ENCODE results near the gene MTA3. TPM values are rescaled to one million over a fixed set of nuclear protein-coding genes. Genes with fewer than 3 reads are reported as not detected.

The MTA3 gene
- total RNA-seq, 1 donor from 2014 or later, result 25.8 TPM

DNA sequence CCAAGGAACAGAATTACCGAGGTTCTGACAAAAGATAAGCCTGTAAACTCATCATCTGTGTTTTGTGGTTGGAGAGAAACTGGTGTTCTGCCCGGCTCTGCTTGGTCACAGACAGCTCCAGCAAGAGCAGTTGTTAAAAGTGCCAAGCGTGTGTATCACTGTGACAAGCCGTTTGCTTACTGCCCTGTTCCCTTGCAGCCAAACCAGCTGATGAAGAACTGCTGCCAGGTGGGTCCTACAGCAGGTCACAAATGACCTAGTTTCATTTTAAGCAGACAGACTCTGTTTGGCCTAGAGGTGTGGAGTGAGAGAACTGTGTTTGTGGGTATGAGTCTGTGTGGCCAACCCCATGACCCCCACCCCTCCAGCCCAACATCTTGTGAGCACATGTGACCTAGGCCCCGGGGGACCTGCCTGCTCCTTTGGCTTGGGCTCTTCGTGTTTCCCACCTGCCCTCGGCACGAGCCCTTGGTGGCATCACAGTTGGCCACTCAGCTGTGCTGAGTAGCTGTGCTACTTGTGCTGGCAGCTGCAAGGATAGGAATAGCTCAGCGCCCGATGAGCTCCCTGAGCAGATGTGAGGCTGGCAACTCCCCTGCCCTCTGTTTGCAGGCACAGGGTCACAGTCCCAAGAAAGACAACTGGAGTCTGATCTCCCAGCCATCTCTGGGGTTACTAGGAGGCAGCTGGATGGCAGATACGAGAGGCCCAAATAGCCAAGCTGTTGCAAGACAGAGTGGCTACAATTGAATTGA, 185.8 kb downstream of the MTA3 start:
- TF ChIP-seq CTCF (IDR thresholded peaks at IDR 0.05; ENCODE audit: insufficient read depth, low read length, poor library complexity, severe bottlenecking), result no peak
- no peak for DNase-seq (ENCODE audit: low read depth)
- Histone ChIP-seq H3K4me3 (ENCODE audit: low read depth, low read length) (no peak overlapping the region), H3K27me3 (ENCODE audit: control insufficient read depth, insufficient read depth, low read length) (no peaks in the 10 kb centered on the region), H3K36me3 (ENCODE audit: control insufficient read depth, insufficient read depth, low read length) (no peaks in the 10 kb centered on the region)

- TF ChIP-seq CTCF (IDR thresholded peaks at IDR 0.05; ENCODE audit: insufficient read depth, low read length, poor library complexity, severe bottlenecking), result no peak
These were observed 186.3 kb downstream of the MTA3 start for GRCh38 chr2:42754776-42755140.

GRCh38 chr2:42755191-42755880, 186.9 kb downstream of the MTA3 start:
- DNase-seq (ENCODE audit: low read depth), result no peak
- no peak for TF ChIP-seq CTCF (IDR thresholded peaks at IDR 0.05; ENCODE audit: insufficient read depth, low read length, poor library complexity, severe bottlenecking)
- Histone ChIP-seq H3K4me3 (ENCODE audit: low read depth, low read length) (no peak overlapping the region), H3K36me3 (ENCODE audit: control insufficient read depth, insufficient read depth, low read length) (no peaks in the 10 kb centered on the region), H3K27me3 (ENCODE audit: control insufficient read depth, insufficient read depth, low read length) (no peaks in the 10 kb centered on the region)

More at GRCh38 chr2:42754776-42755140, 186.3 kb downstream of the MTA3 start:
- Histone ChIP-seq H3K36me3 (ENCODE audit: control insufficient read depth, insufficient read depth, low read length) (no peaks in the 10 kb centered on the region), H3K27me3 (ENCODE audit: control insufficient read depth, insufficient read depth, low read length) (no peaks in the 10 kb centered on the region), H3K4me3 (ENCODE audit: low read depth, low read length) (no peak overlapping the region)
- DNase-seq (ENCODE audit: low read depth), result no peak

GRCh38 chr2:42756150-42756775, 187.8 kb downstream of the MTA3 start:
- Histone ChIP-seq H3K36me3 (ENCODE audit: control insufficient read depth, insufficient read depth, low read length) (no peaks in the 10 kb centered on the region), H3K4me3 (ENCODE audit: low read depth, low read length) (no peak overlapping the region), H3K27me3 (ENCODE audit: control insufficient read depth, insufficient read depth, low read length) (no peaks in the 10 kb centered on the region)
- no peak for DNase-seq (ENCODE audit: low read depth)
- no peak for TF ChIP-seq CTCF (IDR thresholded peaks at IDR 0.05; ENCODE audit: insufficient read depth, low read length, poor library complexity, severe bottlenecking)

DNA sequence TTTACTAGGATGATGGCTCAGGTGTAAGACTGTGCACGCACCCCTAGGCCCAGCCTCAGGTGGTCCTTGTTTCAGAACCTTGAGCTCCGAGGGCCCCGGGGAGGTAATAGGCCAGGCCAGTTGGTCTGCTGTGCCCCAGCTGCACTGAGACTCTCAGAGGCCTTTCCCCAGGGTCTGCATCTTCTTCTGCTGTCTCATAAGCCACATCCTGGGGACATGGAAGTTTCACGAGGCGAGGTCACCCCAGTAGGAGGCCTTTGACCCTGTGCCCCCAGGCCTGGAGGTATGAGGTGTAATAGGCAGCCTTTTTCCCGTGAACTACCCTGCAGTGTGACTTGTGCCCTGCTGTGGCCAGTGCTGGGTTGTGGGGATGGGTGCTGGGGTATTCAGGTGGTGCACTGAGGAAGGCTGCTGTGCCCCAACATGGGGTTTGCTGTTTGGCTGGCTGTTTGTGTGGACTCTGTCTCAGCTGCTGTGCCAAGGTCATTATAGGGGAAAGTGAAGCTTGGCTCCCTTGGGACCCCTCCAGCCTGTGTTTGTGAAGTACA, 188.6 kb downstream of the MTA3 start:
- Histone ChIP-seq H3K4me3 (ENCODE audit: low read depth, low read length) (no peak overlapping the region), H3K36me3 (ENCODE audit: control insufficient read depth, insufficient read depth, low read length) (no peaks in the 10 kb centered on the region)

More for the DNA sequence above, 188.6 kb downstream of the MTA3 start:
- H3K27me3 ChIP-seq (ENCODE audit: control insufficient read depth, insufficient read depth, low read length), result no peaks in the 10 kb centered on the region
- no peak for TF ChIP-seq CTCF (IDR thresholded peaks at IDR 0.05; ENCODE audit: insufficient read depth, low read length, poor library complexity, severe bottlenecking)
- no peak for DNase-seq (ENCODE audit: low read depth)

Data from kidney epithelial cell (primary cell).